HG03064 (cell line): ENCODE measurements around the gene KAT2B.

Experiments
- ATAC-seq: cut with Tn5 transposase; IDR thresholded peaks from one replicate; pipeline ENCODE4 v1.9.1; 2021; ENCODE audit warnings: low read depth; ENCODE audit not compliant: unreplicated experiment

Gene KAT2B

DNA sequence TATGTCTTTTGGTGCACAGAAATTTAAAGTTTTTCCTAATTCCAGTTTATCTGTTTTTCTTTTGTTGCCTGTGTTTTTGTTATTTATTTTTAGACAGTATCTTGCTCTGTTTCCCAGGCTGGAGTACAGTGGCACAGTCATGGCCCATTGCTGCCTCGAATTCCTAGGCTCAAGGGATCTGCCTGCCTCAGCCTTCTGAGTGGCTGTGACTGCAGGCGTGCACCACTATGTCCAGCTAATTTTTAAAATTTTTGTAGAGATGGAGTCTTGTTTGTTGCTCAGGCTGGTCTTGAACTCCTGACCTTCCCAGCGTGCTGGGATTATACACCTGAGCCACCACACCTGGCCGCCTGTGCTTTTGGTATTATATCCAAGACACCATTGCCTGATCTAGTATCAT, 22.8 kb downstream of the KAT2B start:
- no peak for ATAC-seq

DNA sequence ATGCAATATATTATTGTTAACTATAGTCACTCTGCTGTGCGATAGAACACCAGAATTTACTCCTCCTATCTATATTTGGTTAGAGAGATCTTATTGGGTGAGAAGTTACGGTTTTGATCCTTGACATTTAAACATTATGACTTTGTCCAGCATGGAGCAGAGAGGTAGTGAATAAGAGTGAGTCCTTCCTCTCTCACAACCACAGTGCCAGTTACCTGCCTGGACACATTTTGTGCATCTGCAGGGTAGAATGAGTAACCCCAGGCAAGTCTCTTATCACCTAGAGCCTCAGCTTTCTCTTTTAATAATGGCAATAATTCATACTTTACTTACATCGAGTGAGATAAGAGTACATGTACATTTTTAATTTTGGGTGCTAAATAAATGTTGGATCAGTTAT, 24.1 kb downstream of the KAT2B start:
- no peak for ATAC-seq

DNA sequence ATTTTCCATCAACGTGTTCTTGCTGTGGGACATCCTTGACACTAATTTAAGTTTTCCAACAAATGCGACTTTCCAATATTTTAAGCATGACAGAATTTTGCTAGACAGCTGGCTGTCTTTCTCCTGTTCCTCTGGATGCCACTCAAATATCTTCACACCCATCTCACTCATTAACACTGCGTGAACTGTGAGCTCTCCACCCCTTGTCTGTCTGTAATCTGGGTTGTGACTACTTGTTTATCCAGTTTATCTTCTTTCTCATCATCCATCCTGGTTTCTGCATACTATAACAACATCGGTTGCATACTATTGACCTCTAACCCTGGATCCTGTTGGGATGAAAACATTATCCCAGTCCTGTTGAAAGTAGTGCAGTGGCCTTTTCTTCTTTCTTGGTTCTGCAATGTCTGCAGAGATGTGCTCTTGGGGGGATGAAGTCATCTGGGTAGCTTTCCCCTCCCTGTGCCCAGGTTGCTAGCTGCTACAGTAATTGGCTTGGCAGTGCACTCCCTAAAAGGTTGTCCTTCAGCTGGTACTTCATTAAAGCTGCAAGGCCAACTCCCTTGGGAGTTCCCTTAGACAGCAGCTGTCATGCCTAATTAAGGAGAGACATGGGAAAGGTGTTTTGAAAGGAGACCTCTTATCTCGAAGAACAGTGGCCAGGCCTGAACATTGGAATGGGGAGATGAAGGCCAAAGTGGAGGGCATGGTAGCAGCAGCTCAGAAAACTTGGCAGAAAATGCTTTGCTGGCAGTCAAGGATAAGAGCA, 24.7 kb downstream of the KAT2B start:
- no peak for ATAC-seq

DNA sequence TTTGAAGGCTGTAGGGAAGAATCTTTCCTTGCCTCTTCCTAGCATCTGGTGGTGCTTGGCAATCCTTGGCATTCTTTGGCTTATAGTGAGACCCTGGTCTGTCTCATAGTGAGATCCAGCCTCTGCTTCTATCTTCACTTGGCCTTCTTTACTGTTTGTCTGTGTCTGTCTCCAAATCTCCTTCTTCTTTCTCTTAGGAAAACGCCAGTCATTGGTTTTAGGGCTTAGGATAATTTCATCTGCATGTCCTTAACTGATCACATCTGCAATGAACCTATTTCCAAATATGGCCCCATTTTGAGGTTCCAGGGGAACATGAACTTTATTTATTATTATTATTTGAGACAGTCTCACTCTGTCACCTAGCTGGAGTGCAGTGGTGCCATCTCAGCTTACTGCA, 25.8 kb downstream of the KAT2B start:
- ATAC-seq: no peak

DNA sequence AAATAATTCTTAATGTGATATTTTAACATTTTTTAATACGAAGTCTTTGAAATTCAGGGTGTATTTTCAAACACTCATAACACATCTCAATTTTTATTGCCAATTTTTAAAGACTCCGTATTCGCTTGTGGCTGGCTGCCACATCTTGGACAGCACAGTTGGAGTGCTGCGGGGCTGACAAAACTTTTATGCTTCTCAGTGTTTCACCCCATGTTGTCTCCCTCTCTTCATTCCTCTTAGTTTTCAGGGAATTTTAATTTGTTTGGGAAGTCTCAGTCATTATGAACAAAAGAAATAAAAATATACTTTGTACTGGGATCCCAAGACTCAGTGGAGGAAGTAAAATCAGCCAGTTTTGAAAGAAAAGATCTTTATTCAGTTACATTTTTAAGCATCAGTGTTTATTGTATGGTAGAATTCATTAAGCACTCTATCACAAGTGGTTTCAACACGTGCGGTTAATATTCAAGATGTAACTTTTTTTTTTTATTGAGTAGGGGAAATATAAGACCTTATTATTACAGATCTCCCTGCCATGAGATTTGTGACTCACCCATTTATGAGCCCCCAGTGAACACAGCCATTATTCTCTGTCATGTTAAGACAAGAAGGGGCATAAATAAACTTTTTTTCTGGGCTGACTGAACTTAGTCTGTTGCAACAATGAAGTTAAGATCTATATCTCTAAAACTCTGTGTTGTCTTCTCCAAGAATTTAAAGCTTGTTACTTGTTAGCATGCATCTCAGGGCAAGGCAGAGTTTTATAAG, 26.8 kb downstream of the KAT2B start:
- no peak for ATAC-seq

DNA sequence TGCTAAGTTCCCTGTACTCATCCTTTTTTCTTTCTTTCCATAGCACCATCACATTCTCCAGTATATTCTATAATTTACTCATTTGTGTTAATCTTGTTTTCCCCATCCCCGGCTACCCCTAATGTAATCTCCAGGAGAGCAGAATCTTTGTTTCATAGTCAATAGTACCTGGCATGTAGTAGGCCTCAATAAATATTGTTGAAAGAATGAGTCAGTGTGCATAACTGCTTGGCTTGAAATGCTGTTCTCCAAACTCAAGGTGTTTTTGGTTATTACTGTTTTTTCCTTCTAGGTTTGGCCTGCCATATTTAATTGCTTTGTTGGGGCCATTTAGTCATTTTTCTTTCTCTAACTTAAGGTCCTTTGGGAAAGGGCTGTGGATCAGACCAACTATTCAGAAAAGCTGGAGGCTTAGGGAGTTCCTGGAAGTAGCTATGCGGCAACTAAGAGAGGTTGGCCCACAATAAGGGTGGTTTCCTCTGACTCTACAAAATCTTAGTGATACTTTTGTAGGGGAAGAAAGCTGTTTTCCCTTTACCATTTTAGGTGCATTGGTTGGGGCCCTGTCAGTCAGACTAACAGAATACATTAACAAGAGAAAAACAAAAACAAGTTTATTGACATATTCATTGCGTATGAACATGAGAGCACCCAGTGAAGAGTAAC, 28.4 kb downstream of the KAT2B start:
- no peak for ATAC-seq

DNA sequence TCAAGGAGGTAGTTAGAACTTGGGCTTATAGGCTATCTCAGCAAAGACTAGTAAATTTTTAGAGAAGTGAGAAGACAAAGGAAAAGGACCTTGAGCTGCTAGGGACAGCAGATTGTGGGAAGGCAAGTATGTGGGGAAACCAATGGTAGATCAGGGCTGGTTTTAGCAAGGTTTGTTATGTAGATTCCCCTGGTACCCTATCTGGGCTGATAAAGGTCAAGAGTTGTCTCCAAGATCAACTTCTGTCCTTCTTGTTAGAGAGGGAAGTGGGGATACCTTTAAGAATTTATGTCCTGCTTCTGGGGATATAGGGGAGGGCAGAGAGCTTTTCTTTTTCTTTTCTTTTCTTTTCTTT, 28.9 kb downstream of the KAT2B start:
- no peak for ATAC-seq

DNA sequence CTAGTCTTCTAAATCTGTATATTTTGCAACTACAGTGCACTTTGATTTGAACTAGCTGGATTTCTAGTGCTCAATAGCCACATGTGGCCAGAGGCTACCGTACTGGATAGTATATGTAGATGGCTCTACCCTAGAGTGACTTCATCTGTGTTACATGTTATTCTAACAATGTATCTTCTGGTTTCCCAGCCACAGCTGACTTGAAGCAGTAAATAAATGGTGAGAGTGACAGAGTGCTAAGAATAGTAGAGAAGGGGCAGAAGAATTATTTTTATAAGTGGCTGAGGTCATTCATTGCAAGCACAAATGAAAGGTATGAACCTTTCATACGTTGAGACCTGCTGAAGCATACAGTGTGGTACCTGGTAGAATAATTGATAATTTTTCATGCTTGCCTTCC, 30.9 kb downstream of the KAT2B start:
- no peak for ATAC-seq

DNA sequence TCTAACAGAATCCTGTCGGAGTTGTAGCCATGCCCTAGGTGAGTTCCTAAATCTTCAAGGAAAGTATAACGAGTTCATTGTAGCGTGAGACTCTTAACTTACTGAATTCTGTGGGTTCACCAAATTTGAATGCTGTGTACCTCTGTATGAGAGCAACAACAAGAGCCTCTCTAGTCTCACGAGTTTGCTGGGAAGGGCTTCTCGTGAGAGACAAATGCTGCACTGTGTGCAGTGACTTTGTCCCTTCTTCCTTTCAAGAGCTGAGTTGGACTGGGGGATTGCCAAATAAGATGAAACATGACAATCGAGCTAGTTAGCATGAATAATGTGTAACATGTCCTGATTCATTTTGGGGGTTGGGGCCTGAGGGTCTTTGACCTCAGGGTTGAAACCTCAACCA, 32.2 kb downstream of the KAT2B start:
- no peak for ATAC-seq

DNA sequence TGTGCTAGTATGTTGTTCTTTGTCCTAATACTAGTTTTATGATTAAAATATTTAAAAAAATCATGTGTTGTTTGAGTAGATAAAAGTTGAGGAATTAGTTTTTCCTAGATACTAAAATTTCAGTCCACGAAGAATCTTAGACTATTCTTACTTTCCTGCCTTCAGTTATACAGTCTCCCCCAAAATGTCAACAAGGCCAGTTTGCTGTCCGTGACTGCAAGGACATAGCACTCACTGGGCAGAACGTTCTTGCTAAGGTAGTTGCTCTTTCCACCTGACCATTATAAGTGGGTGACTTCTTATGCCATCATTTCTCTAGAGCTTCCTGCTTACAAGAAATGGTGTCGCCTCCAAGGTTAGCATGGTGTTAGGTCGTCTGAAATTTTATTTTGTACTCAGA, 32.8 kb downstream of the KAT2B start:
- no peak for ATAC-seq

DNA sequence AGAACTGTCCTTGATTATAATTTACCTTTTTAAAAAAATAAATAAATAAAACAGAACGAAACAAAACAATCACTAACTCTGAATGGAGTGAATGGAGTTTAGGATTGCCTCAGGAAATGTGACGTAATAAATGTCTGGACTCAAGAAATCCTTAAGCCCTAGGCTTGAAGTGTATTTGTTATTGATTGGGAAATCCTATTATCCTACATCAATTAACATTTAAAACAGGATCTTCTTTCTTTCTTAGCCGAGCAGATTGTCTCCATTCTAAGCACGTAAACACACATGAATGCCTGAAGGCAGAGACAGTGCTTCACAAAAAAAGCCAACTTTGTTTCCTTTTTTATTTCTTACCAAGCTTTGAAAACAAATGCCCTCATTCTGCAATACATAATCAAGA, 33.4 kb downstream of the KAT2B start:
- no peak for ATAC-seq

DNA sequence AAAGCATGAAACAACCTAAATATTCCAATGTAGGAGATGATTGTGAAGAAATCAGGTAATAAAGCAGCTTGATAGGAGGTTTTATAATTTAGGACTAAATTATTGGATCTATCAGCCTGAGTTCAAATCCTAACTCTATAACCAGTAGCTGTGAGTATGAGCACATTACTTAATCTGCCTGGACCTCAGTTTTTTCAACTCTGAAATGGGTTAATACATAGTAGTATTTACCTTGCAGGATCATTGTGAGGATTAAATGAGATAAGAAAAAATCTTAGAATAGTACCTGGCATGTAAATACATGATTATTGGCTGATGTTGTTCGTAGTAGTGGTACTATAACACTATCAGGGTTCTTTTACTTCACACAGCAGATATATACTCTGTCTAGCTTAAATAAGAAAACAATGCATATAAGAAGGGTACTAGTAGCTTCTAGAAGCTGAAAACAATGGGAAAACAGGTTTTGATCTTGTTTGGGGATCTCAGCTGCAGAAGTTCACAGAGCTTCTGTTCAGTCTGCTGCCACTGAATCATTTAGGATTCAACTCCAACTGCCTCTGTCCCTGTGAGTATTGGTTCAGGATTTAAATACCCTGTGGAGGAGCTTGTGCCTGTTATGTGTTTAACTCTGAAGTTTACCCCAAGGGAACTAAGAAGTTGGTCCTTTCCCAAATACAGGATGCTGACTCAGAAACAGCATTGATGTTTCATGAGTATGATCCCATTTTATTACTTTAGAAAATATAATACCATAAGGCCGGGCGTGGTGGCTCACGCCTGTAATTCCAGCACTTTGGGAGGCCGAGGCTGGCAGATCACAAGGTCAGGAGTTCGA, 34.2 kb downstream of the KAT2B start:
- ATAC-seq: no peak

DNA sequence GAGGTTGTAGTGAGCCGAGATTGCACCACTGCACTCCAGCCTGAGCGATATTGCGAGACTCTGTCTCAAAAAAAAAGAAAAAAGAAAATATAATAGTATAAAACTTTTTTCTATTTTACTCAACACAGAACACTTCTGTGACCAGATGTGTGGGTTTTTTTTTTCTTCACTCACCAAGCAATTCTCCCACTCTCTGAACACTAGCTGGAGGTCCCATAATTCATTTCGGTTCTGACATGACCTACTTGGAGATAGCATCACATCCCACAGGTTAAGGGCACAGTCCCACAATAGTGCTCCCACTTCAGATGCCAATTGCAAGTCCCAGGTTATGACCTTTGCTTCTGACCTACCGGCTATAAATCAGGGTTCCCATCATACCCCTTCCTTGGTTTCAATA, 35.0 kb downstream of the KAT2B start:
- no peak for ATAC-seq

DNA sequence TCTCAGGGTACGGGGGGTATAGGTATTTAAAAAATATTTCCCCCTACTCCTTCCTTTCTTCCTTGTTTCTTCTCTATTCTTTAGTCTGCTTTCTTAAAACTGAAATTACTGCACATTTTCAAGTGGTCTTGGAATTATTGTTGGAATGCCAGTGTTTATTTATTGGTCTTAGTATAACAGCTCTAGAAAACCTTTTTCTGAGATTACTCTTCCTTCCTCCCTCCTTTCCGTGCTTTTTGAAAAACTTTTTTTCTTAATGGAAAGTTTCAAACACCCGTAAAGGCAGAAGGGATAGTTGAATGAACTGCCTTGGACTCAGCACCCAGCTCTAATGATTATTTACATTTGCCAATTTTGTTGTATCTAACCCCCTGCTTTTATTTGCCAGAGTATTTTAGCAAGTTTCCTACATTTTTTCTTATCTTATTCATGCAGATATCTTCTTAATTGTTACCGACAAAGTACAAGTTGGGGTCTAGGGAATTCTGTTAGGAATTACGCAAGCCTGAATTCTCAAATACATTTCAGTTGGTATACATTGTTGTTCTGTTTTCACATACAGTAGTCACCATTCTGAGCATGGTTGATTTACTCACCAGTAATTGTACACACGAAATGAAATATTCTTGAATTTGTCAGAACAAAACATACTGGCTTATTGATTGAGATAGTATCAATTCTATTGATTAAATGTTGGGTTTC, 36.2 kb downstream of the KAT2B start:
- ATAC-seq: no peak

DNA sequence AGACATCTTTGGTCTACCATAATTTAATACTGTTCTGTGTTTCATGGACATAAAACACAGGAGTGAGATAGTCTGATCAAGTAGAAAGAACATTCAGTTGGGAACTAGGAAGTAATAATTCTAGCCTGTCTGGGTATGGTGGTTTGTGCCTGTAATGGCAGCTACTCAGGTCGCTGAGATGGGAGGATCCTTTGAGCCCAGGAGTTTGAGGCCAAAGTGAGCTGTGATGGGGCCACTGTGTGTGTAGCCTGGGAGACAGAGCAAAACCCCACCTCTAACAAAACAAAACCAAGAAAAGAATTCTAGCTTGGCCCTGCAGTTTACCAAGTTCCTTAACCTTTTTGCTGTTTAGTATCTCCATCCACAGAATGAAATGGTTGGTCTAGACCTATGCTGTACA, 36.8 kb downstream of the KAT2B start:
- no peak for ATAC-seq

DNA sequence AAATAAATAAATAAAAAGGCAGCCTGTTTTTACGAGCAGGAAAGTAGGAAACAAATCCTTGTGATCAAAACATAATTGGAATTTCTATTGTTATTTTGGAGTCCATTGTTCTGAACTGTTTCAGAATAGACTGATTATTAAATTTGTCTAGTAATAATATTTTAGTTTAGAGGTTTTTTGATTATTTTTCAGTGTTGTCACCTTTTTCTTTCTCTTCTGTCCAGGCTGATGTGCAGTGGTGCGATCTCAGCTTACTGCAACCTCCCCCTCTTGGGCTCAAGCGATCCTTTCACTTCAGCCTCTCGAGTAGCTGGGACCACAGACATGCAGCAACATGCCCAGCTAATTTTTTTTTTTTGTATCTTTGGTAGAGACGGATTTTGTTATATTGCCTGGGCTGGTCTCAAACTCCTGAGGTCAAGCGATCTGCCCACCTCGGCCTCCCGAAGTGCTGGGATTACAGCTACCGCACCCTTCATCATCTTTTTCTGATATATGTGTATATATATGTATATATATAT, 38.0 kb downstream of the KAT2B start:
- no peak for ATAC-seq

DNA sequence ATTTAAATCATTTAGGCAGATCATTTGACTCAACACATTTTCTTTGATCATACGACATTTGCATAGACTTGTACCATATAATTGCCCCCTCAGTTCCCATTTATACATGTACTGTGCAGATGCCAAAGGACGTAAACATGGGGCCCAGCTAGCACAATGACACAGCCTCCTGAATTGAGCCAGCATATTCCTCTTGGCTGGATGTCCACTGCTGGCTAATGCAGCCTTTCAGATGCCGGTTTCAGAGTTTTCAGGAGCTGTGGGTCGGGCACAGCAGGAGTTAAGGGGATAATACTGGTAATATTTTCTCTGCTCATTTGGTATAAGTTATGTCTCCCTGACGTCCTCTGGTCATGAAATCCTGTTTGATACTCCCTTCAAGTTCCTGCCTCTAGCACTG, 39.4 kb downstream of the KAT2B start:
- no peak for ATAC-seq

DNA sequence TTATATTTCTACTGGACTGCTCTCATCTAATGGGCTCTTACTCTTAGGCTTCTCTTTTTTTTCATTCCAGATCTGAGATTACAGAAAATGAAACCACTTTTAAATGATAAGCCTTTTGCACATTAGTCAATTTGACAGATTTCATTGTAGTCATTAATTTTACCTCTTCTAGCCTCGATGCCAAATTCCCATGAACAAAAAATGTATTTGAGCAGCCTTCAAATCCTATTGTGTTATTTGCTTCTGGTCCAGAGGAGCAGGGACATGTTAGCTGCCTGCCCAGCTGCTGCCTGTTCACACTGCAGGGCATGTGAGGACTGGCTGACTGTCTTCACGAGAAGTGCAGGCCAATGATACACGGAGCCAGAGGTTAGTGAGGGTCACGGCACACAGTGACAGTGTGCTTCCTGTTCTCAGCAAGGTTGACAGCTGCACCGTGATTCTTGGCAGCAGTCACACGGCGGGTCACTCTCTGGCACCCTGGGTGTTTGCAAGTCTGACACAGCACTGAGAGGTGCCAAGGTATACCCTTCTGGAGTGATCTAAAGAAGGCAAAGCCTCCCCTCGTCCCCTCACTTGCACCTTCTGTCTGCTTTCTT, 40.8 kb downstream of the KAT2B start:
- ATAC-seq: peak; percentile 98

DNA sequence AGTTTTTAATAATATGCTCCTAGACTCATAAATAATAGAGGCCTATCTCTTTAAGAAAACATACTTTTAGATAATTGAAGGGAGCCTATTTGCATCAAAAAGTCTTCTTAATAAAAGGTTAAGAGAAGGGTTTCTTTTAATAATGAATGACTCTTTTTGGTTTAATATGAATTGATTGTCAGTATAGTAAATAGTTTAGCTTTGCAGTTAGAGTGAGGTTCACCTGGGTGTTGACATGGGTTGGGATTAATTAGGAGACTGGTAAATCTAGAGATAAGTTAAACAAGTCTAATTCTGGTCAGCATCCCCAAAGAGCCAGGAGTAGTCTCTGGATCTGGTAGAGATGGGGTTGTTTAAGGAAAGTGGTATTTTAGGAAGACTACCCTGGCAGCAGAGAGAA, 43.0 kb downstream of the KAT2B start:
- ATAC-seq: no peak

DNA sequence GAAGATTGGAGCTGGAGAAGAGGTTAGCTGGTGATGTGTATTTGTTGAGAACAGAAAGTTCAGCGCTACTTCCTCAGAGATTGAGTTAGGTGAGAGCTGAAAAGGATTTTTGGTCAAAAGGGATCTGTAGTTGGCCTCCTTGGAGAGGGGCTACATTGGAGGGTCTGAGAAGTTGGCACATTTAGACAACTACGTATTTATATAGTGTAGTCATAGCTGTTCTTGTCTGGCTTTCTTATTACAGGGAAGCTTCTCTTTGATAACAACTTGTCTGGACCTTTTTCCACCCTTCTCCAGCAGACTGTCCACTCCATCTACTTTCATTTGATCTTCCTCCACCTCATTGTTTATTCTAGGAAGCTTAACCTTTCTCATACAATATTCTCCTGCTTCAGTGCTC, 43.7 kb downstream of the KAT2B start:
- ATAC-seq: no peak
